HepG2 (cell line): Measurements from ENCODE around the gene RAB35. TPM values are rescaled to one million over a fixed set of nuclear protein-coding genes. Genes with fewer than 3 reads are reported as not detected.

Experiments used
- CCAR2 ChIP-seq: fragments of 200-400 bp; formaldehyde crosslinking; optimal IDR thresholded peaks from 2 replicates; pipeline ENCODE3; 2018; ENCODE audit warnings: low read depth, mild to moderate bottlenecking, low read length, moderate library complexity
- JARID2 ChIP-seq: sonication (generic); formaldehyde crosslinking; IDR thresholded peaks from 2 replicates; pipeline ENCODE4 v1.8.1; 2023; ENCODE audit warnings: missing genetic modification reagents, inconsistent platforms; ENCODE audit not compliant: insufficient replicate concordance
- MNT ChIP-seq: fragments of 450-650 bp; IDR thresholded peaks from 2 replicates; pipeline ENCODE4 v1.6.1; 2016
- SNAPC2 ChIP-seq: sonication (generic); formaldehyde crosslinking; IDR thresholded peaks from 2 replicates; pipeline ENCODE4 v1.8.1; 2022; ENCODE audit warnings: mild to moderate bottlenecking, missing genetic modification reagents
- THAP11 ChIP-seq: IDR thresholded peaks from 2 replicates; pipeline ENCODE4 v1.6.1; 2016; ENCODE audit warnings: missing biosample characterization, missing genetic modification reagents
- YEATS2 ChIP-seq: sonication (generic); formaldehyde crosslinking; IDR thresholded peaks from 2 replicates; pipeline ENCODE4 v1.4.0; 2020; ENCODE audit warnings: missing genetic modification reagents, borderline replicate concordance
- ZBTB1 ChIP-seq: sonication (generic); formaldehyde crosslinking; IDR thresholded peaks from 2 replicates; pipeline ENCODE4 v1.4.0; 2020; ENCODE audit warnings: missing genetic modification reagents, borderline replicate concordance
- ZIK1 ChIP-seq: sonication (generic); formaldehyde crosslinking; IDR thresholded peaks from 2 replicates; pipeline ENCODE4 v1.5.0; 2020; ENCODE audit warnings: mild to moderate bottlenecking, low read depth, missing genetic modification reagents, borderline replicate concordance
- ZNF567 ChIP-seq: sonication (generic); formaldehyde crosslinking; IDR thresholded peaks from 2 replicates; pipeline ENCODE4 v1.8.1; 2023; ENCODE audit warnings: mild to moderate bottlenecking, missing genetic modification reagents, borderline replicate concordance
- ZNF577 ChIP-seq: sonication (generic); formaldehyde crosslinking; IDR thresholded peaks from 2 replicates; pipeline ENCODE4 v1.4.0; 2020; ENCODE audit warnings: mild to moderate bottlenecking, low read depth, missing genetic modification reagents, borderline replicate concordance
- polyA plus RNA-seq, 8 experiments: library from polyadenylated mRNA; depleted of rRNA in 3 of 8; stranded (reverse) in 7 of 8; unstranded in 1 of 8; fragments of >200 nt; fragmentation: Illumina TruSeq in 4 of 8; extraction: Trizol in 4 of 8; gene quantifications; 2 replicates each; pipeline versions ENCODE4 v1.2.1 to v1.2.3, GENCODE V29; 2011 to 2016; ENCODE audit warnings: low read depth in 4 of 8, missing spikeins in 1 of 8, mixed read lengths in 1 of 8; ENCODE audit not compliant: insufficient read depth in 1 of 8
- total RNA-seq, 5 experiments: library from RNA; depleted of rRNA; stranded (reverse); fragments of >200 nt; fragmentation: Illumina TruSeq; extraction: Trizol; gene quantifications; 2 replicates each; pipeline ENCODE4 v1.2.3, GENCODE V29; 2016; ENCODE audit warnings: low read depth in 1 of 5
- TF ChIP-seq, protein P1 (sequence below): sonication (generic); formaldehyde crosslinking; IDR thresholded peaks from 2 replicates; pipeline ENCODE4 v1.4.0; 2020; ENCODE audit warnings: missing genetic modification reagents; ENCODE audit errors: not compliant biosample characterization
- TF ChIP-seq, protein P2 (sequence below): IDR thresholded peaks from 2 replicates; pipeline ENCODE4 v1.4.0; 2020; ENCODE audit warnings: mild to moderate bottlenecking, missing genetic modification reagents
- TF ChIP-seq, protein P3 (sequence below): sonication (generic); formaldehyde crosslinking; IDR thresholded peaks from 2 replicates; pipeline ENCODE4 v1.5.1; 2020; ENCODE audit warnings: mild to moderate bottlenecking, missing genetic modification reagents, borderline replicate concordance
- TF ChIP-seq, protein P4 (sequence below): IDR thresholded peaks from 2 replicates; pipeline ENCODE4 v1.6.1; 2012; ENCODE audit warnings: low read depth, low read length, improper control_type of control experiment

The RAB35 gene
- total and polyA plus RNA-seq, 2 of the 13 experiments (the other 11 are each of a cell fraction or from before 2014, with no cell fraction given), result 25.2 to 29.1 TPM

GRCh38 chr12:120055231-120056000 is 61.1 kb downstream of the RAB35 start (continued):
- TF ChIP-seq YEATS2 (CRISPR knock-in tag) (no peak), SNAPC2 (CRISPR knock-in tag) (no peak), ZNF577 (CRISPR knock-in tag) (no peak), MNT (no peak), CCAR2 (no peak), THAP11 (CRISPR knock-in tag) (peak; percentile 43; the same call in 1 of the 2 replicates), ZIK1 (CRISPR knock-in tag) (no peak), ZBTB1 (CRISPR knock-in tag) (no peak), ZNF567 (CRISPR knock-in tag) (no peak), JARID2 (CRISPR knock-in tag) (no peak)
- TF ChIP-seq, protein P1, sequence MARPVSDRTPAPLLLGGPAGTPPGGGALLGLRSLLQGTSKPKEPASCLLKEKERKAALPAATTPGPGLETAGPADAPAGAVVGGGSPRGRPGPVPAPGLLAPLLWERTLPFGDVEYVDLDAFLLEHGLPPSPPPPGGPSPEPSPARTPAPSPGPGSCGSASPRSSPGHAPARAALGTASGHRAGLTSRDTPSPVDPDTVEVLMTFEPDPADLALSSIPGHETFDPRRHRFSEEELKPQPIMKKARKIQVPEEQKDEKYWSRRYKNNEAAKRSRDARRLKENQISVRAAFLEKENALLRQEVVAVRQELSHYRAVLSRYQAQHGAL (CRISPR knock-in tag), result no peak
- TF ChIP-seq, protein P2, sequence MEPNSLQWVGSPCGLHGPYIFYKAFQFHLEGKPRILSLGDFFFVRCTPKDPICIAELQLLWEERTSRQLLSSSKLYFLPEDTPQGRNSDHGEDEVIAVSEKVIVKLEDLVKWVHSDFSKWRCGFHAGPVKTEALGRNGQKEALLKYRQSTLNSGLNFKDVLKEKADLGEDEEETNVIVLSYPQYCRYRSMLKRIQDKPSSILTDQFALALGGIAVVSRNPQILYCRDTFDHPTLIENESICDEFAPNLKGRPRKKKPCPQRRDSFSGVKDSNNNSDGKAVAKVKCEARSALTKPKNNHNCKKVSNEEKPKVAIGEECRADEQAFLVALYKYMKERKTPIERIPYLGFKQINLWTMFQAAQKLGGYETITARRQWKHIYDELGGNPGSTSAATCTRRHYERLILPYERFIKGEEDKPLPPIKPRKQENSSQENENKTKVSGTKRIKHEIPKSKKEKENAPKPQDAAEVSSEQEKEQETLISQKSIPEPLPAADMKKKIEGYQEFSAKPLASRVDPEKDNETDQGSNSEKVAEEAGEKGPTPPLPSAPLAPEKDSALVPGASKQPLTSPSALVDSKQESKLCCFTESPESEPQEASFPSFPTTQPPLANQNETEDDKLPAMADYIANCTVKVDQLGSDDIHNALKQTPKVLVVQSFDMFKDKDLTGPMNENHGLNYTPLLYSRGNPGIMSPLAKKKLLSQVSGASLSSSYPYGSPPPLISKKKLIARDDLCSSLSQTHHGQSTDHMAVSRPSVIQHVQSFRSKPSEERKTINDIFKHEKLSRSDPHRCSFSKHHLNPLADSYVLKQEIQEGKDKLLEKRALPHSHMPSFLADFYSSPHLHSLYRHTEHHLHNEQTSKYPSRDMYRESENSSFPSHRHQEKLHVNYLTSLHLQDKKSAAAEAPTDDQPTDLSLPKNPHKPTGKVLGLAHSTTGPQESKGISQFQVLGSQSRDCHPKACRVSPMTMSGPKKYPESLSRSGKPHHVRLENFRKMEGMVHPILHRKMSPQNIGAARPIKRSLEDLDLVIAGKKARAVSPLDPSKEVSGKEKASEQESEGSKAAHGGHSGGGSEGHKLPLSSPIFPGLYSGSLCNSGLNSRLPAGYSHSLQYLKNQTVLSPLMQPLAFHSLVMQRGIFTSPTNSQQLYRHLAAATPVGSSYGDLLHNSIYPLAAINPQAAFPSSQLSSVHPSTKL (CRISPR knock-in tag), result peak; percentile 76; the same call in 1 of the 2 replicates
- TF ChIP-seq, protein P3, sequence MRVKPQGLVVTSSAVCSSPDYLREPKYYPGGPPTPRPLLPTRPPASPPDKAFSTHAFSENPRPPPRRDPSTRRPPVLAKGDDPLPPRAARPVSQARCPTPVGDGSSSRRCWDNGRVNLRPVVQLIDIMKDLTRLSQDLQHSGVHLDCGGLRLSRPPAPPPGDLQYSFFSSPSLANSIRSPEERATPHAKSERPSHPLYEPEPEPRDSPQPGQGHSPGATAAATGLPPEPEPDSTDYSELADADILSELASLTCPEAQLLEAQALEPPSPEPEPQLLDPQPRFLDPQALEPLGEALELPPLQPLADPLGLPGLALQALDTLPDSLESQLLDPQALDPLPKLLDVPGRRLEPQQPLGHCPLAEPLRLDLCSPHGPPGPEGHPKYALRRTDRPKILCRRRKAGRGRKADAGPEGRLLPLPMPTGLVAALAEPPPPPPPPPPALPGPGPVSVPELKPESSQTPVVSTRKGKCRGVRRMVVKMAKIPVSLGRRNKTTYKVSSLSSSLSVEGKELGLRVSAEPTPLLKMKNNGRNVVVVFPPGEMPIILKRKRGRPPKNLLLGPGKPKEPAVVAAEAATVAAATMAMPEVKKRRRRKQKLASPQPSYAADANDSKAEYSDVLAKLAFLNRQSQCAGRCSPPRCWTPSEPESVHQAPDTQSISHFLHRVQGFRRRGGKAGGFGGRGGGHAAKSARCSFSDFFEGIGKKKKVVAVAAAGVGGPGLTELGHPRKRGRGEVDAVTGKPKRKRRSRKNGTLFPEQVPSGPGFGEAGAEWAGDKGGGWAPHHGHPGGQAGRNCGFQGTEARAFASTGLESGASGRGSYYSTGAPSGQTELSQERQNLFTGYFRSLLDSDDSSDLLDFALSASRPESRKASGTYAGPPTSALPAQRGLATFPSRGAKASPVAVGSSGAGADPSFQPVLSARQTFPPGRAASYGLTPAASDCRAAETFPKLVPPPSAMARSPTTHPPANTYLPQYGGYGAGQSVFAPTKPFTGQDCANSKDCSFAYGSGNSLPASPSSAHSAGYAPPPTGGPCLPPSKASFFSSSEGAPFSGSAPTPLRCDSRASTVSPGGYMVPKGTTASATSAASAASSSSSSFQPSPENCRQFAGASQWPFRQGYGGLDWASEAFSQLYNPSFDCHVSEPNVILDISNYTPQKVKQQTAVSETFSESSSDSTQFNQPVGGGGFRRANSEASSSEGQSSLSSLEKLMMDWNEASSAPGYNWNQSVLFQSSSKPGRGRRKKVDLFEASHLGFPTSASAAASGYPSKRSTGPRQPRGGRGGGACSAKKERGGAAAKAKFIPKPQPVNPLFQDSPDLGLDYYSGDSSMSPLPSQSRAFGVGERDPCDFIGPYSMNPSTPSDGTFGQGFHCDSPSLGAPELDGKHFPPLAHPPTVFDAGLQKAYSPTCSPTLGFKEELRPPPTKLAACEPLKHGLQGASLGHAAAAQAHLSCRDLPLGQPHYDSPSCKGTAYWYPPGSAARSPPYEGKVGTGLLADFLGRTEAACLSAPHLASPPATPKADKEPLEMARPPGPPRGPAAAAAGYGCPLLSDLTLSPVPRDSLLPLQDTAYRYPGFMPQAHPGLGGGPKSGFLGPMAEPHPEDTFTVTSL (CRISPR knock-in tag), result no peak
- TF ChIP-seq, protein P4, sequence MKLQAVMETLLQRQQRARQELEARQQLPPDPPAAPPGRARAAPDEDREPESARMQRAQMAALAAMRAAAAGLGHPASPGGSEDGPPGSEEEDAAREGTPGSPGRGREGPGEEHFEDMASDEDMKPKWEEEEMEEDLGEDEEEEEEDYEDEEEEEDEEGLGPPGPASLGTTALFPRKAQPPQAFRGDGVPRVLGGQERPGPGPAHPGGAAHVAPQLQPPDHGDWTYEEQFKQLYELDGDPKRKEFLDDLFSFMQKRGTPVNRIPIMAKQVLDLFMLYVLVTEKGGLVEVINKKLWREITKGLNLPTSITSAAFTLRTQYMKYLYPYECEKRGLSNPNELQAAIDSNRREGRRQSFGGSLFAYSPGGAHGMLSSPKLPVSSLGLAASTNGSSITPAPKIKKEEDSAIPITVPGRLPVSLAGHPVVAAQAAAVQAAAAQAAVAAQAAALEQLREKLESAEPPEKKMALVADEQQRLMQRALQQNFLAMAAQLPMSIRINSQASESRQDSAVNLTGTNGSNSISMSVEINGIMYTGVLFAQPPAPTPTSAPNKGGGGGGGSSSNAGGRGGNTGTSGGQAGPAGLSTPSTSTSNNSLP, result peak; percentile 42; the same call in 1 of the 2 replicates
